Type B pancreatic cell (in vitro differentiated cells): ENCODE results near the gene FILIP1. TPM values are rescaled to one million over a fixed set of nuclear protein-coding genes. Genes with fewer than 3 reads are reported as not detected.

ENCODE experiments used
- DNase-seq: peaks from one replicate; pipeline ENCODE4 v3.0.0; 2021; ENCODE audit warnings: mixed read lengths; ENCODE audit not compliant: unreplicated experiment; ENCODE audit errors: extremely low spot score
- H3K27ac Mint-ChIP-seq: 2 replicates; pipeline ENCODE4 v1.8.0; 2021; ENCODE audit warnings: mild to moderate bottlenecking, mixed read lengths
- H3K27me3 Mint-ChIP-seq: 2 replicates; pipeline ENCODE4 v1.8.0; 2021; ENCODE audit warnings: mixed read lengths
- H3K36me3 Mint-ChIP-seq: 2 replicates; pipeline ENCODE4 v1.8.0; 2021; ENCODE audit warnings: mixed read lengths
- H3K4me1 Mint-ChIP-seq: one replicate; pipeline ENCODE4 v1.8.0; 2021; ENCODE audit warnings: mixed read lengths; ENCODE audit not compliant: unreplicated experiment
- H3K4me3 Mint-ChIP-seq: 2 replicates; pipeline ENCODE4 v1.8.0; 2021; ENCODE audit warnings: mild to moderate bottlenecking, mixed read lengths
- H3K9me3 Mint-ChIP-seq: 2 replicates; pipeline ENCODE4 v1.8.0; 2021; ENCODE audit warnings: mixed read lengths
- total RNA-seq: library from RNA; stranded (reverse); gene quantifications from 2 replicates; pipeline ENCODE4 v1.2.1, GENCODE V29; 2021; ENCODE audit warnings: low replicate concordance
- TF ChIP-seq, protein P1 (sequence below): fragments of 200-600 bp; sonication (generic); conservative IDR thresholded peaks from 2 replicates; pipeline ENCODE4 v1.5.0; 2021; ENCODE audit warnings: antibody characterized with exemption, mild to moderate bottlenecking

The FILIP1 gene
- total RNA-seq, 1 donor from 2014 or later, result 5.0 TPM

GRCh38 chr6:75397656-75398465, 95.7 kb downstream of the FILIP1 start:
- Mint-ChIP-seq H3K4me1 (peaks cover 8% of the 10 kb centered on the region), H3K9me3 (peaks cover 5% of the 10 kb centered on the region), H3K36me3 (no peaks in the 10 kb centered on the region), H3K27ac (no peak overlapping the region), H3K27me3 (no peaks in the 10 kb centered on the region), H3K4me3 (no peak overlapping the region)
- TF ChIP-seq, protein P1, sequence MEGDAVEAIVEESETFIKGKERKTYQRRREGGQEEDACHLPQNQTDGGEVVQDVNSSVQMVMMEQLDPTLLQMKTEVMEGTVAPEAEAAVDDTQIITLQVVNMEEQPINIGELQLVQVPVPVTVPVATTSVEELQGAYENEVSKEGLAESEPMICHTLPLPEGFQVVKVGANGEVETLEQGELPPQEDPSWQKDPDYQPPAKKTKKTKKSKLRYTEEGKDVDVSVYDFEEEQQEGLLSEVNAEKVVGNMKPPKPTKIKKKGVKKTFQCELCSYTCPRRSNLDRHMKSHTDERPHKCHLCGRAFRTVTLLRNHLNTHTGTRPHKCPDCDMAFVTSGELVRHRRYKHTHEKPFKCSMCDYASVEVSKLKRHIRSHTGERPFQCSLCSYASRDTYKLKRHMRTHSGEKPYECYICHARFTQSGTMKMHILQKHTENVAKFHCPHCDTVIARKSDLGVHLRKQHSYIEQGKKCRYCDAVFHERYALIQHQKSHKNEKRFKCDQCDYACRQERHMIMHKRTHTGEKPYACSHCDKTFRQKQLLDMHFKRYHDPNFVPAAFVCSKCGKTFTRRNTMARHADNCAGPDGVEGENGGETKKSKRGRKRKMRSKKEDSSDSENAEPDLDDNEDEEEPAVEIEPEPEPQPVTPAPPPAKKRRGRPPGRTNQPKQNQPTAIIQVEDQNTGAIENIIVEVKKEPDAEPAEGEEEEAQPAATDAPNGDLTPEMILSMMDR, result no peak
- no peak for DNase-seq

- Mint-ChIP-seq H3K27me3 (no peaks in the 10 kb centered on the region), H3K36me3 (no peaks in the 10 kb centered on the region), H3K9me3 (peaks cover 5% of the 10 kb centered on the region), H3K4me1 (peaks cover 8% of the 10 kb centered on the region), H3K27ac (no peak overlapping the region), H3K4me3 (no peak overlapping the region)
- DNase-seq, result no peak
- TF ChIP-seq, protein P1, result no peak
These were observed 96.4 kb downstream of the FILIP1 start for GRCh38 chr6:75397171-75397570.

GRCh38 chr6:75396005-75396800, 97.4 kb downstream of the FILIP1 start:
- no peaks in the 10 kb centered on the region for H3K27me3 Mint-ChIP-seq
- TF ChIP-seq, protein P1, result no peak
- H3K4me3 Mint-ChIP-seq, result no peak overlapping the region
- no peak overlapping the region for H3K27ac Mint-ChIP-seq
- H3K4me1 Mint-ChIP-seq, result peaks cover 8% of the 10 kb centered on the region
- H3K9me3 Mint-ChIP-seq, result peaks cover 5% of the 10 kb centered on the region
- DNase-seq, result no peak
- no peaks in the 10 kb centered on the region for H3K36me3 Mint-ChIP-seq

DNA sequence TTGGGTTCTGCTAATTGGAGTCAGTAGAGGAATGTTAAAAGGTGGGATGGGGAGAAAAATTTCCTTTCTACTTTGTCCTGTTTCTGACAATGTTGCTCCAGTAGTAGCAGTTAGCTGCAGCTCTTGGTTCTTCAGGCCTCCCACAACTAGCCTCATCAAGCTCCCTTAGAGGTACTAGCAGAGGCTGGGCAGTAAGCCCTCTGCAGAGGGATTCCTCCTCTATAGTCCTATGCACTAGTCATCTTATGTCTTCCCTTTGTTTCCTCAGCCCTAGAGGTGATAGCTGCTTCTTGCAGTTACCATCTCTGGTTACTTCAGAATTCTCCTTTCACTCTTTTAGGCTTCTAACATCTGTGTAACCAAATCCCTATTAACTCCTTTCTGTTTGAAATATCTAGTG, 99.8 kb downstream of the FILIP1 start:
- H3K27me3 Mint-ChIP-seq, result no peaks in the 10 kb centered on the region
- no peak overlapping the region for H3K4me3 Mint-ChIP-seq
- H3K36me3 Mint-ChIP-seq, result no peaks in the 10 kb centered on the region
- TF ChIP-seq, protein P1, result no peak
- H3K27ac Mint-ChIP-seq, result no peak overlapping the region
- no peak for DNase-seq
- H3K9me3 Mint-ChIP-seq, result peaks cover 2% of the 10 kb centered on the region
- H3K4me1 Mint-ChIP-seq, result peaks cover 8% of the 10 kb centered on the region

GRCh38 chr6:75391276-75391675, 102.3 kb downstream of the FILIP1 start:
- Mint-ChIP-seq H3K27ac (no peak overlapping the region), H3K9me3 (peaks cover 7% of the 10 kb centered on the region), H3K27me3 (no peaks in the 10 kb centered on the region), H3K36me3 (no peaks in the 10 kb centered on the region), H3K4me1 (no peaks in the 10 kb centered on the region), H3K4me3 (no peak overlapping the region)
- TF ChIP-seq, protein P1, result no peak
- DNase-seq, result no peak
